Umbilical cord (tissue), 2 donors: ENCODE measurements around the gene LILRB3. TPM values are rescaled to one million over a fixed set of nuclear protein-coding genes. Genes with fewer than 3 reads are reported as not detected.
"Not testable (repeated sequence)": the region's sequence is repeated elsewhere in the genome, so short reads cannot be mapped to it uniquely, and the experiment has no call there.

Source experiments
- DNase-seq: peaks from one replicate; pipeline ENCODE4 v3.0.0-alpha.2; 2015; ENCODE audit warnings: low spot score
- total RNA-seq: library from RNA; depleted of rRNA; stranded (reverse); fragments of >200 nt; gene quantifications from one replicate; pipeline ENCODE4 v1.2.3, GENCODE V29; 2014; ENCODE audit warnings: low replicate concordance; ENCODE audit not compliant: insufficient read depth

Gene LILRB3
- total RNA-seq, 1 donor from 2014 or later, result 0.96 TPM

DNA sequence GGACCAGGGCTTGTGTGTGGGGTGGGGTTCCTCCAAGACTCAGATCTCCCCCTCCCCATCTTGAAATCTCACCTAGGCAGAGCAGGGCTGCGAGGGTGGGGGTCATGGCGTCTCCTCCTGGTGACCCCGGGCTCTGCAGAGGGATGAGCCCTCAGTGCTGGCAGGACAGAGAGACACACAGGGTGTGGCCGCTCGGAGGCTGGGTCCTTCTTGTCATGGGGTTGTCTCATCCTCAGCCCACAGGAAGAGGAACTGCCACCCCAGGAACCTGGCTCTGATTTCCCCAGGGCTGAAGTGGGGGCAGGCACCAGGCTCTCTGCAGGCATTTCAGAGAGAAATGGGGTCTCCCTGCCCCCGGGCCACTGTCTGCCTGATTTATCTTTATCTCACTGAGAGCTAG is 19.8 kb upstream of the LILRB3 start, which contains the start of gene LILRA6:
Gene LILRA6, minus strand, starts transcription at position 145 of the 400 bp plus-strand sequence.
- not testable (repeated sequence) for DNase-seq

DNA sequence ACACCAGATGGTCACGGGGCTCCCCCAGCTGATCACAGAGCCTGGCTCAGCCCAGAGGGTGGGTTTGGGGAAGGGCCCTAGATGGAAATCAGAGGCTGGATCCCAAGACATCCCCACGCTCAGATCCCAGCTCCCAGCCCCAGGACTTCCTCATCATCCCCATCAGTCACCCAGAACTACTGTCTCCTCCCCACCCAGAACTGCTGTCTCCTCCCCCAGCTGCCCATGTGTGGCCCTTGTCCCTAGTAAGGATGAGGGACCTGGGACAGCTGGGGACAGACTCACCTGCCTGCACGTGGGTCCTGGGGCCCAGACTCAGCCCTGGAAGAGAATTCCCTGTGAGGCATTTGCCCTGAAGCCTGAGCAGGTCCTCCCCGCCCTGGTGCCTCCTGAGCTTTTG is 19.4 kb upstream of the LILRB3 start:
- not testable (repeated sequence) for DNase-seq

DNA sequence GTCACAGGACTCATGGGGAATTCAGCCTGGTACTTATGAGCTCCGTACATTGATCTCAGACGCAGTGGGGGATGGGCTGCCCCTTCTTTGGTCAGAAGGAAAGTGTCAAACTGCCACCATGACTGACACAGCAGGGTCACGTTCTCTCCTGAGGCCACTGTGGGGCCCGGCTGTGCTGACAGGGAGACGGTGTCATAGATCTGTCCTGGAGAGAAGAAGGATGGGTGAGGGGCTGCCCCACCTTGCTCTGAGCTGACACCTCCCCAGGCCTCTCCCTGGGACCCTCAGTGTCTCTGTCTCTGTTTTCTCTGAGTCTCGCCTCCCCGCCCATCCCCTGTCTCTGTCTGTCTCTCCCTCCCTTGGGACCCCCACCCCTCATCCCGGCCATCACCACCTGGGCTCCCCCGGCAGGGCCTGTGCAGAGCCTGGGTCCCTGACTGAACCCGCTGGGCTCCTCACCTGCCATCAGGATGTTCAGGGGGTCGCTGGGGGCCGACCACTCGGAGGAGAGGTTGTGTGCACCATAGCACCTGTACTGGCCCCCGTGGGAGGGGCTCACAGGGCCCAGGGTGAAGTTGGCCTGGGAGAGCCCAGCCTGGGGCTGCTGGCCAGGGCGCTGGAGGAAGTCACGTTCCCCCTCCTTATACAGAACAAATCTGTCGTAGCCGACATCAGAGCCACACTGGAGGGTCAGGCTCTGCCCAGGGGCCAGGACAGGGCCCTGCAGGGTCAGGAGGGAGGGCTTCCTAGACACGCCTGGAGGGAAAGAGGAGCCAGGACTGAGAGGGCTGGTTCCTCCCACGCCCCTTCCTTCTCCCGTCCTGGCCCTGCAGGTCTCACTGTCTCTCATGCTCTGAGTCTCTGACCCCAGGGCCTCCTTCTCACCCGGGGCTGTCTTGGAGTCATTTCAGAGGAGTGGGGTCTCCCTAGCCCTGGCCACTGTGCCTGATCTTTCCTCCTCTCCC is 17.8 kb upstream of the LILRB3 start:
- DNase-seq, result not testable (repeated sequence)

DNA sequence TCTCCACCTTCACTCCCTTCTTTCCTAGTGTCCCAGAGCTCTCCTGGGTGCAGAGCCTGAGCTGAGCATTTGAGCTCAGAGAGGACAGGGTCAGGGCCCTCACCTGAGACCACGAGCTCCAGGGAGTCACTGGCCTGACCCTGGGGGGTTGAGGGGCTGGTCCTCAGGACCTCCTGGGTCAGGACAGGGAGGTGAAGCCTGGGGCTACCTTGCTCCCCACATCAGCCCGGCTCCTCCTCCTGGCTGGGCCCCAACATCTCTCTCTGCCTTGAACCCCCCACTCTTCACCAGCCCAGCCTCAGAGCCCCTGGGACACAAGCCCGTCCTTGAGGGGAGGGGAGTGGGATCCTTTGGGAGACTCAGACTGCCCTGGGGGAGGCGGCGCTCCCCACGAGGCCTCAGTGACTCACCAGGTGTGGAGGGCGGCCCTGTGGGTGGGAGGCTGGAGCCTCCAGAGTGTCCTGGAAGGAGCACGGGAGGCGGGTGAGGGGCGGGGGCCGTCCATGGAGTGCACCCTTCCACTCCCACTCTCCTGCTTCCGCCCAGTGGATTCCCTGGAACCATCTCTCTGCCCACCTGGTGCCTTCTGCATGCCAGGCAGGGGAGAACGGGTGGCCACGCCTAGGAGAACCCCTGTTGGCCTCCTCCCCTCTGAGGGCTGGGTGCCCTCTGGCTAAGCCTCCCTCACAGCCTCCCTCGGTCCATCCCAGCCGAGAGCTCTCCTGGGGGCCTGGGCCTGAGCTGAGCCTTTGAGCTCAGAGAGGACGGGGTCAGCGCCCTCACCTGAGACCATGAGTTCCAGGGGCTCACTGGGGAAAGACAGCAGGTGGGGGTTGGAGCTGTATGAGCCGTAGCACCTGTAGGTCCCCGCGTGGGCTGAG is 16.9 kb upstream of the LILRB3 start:
- not testable (repeated sequence) for DNase-seq

DNA sequence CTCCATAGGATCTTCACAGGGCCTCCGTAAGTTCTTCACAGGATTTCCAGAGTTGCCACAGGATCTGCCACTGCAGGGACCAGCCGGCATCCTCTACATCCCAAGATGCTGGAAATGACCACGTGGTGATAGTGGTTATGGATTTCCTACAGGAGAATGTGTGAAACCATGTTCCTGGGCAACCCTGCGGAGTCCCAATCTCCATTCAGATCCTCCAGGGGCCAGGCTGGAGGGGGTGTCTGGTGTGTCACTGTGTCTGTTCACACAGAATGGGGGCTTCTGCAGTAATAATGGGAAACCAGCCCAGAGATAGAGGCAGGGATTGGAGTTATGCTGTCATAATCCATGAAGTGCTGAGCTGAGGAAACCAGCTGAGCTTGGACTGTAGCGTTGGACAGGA is 11.1 kb upstream of the LILRB3 start:
- no peak for DNase-seq

DNA sequence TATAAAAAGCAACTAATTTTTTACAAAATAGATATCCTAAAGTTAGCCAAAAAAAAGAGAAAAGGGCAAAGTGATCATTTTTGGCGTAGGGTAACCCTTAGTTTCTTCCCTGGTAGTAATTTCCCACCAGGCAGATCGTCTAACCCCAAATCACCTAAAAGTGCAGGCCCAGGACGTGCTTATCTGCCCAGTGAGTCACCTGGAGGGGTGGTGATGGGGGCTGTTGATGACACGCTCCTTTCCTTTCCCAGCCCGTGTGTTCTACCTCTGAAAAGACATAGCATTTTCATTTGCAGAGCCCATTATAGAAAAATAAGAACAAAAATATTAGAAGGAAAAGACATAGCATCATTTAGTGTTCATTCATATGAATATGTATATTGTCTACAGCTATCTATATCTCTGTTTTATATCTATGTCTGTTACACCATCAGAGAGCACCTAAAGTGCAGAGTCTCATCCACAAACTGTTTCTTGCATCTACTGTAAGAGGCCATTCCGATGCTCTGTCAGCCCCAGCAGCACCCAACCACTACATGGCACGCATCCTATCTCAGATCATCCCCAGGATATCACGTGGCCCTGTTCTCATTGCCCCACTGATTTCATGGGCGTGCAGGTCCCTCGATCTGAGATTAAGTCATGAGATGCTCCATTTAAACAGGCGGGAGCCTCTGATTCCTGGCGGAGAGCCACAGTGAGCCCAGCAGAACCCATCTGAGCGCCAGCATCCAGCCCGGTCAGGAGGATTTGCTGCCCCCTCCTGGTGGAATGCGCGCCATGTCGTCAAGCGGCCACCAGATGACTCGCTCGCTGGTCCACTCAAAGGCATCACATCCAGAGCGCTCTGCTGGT is 8.5 kb upstream of the LILRB3 start:
- peak; percentile 84 for DNase-seq

DNA sequence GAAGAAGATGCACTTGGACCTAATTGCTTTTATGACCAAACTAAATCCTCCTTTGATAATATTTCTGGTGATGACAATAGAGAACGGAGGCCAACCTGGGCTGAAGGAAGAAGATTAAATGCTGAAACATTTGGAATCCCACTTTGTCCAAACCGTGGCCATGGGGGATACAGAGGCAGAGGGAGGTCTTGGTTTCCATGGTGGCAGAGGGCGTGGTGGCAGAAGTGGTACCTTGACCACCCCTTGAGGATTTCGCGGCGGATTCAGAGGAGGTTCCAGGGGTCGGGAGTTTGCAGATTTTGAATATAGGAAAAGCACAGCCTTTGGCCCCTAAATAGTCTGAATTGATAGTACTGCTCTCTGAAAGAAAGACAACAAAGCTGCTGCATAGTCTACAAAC is 7.2 kb upstream of the LILRB3 start:
- no peak for DNase-seq

DNA sequence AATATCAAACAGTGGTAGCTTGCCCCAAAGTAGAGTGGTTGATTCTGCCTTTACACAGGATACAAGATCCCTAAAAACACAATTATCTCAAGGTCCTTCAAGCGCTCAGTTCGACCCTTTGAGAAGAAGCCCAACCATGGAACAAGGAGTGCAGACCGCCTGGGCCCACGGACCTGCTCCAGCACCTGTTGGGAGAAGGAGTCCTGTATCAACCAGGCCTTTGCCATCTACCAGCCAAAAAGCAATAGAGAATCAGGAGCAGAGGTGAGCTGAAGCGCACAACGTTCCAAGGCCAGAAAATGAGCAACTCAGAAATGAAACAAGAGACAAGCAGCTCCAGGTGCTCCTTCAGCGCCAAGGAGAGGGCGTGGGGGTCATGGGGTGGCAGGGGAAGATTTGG is 6.3 kb upstream of the LILRB3 start:
- DNase-seq, result no peak

DNA sequence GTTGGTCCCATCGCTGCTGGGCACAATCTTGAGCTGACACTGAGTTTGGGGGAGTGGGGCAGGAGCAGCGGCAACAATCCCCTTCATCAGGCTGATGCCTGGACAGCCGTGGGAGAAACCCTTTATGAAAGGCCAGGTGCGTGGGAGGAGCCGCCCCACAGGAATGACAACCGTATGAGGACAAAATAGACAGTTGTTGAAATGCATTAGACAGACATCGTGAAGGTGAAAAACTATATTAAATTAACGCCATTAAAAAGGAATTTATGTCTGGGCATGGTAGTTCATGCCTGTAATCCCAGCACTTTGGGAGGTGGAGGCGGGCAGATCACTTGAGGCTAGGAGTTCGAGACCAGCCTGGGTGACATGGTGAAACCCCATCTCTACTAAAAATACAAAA is 1.8 kb upstream of the LILRB3 start:
- not testable (repeated sequence) for DNase-seq

DNA sequence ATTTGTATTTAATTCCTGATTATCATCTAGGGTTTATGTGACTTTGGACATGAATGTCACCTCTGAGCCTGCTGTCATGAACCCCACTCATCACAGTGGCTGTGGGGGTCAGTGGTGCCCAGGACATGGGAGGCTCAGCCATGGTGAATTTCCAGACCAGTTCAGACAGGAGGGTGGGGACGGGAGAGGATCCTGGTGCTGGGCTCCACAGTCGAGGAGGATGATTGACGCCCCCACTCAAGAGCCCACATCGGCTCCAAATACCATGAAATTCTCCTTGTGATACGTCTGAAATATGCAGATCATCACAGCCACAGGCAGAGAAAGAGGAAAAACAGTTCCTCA is 1.1 kb upstream of the LILRB3 start:
- DNase-seq, result not testable (repeated sequence)

DNA sequence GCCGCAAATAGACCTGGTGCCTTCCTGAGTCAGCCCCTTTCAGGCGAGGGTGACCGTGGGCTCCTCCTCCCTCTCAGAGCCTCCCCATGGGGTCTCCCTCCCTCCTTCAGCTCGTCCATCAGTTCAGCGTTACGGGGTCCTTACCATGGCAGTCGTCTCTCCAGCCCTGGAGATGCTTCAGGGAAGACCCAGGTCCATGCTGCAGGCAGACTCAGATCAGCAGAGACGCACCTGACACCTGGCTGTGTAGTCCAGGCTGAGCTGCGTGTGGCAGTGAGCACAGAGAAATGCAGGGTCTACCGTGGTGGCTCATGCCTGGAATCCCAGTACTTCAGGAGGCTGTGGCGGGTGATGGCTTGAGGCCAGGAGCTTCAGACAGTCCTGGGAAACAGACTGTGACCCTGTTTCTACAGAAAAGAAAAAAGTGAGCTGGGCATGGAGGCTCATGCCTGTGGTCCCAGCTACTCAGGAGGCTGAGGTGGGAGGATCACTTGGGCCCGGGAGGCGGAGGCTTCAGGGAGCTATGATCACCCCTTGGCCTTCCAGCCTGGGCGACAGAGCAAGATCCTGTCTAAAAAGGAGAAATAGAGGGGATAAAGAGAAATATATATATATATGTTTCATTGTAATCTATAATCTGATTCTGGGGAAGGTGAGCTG is 600 bp upstream of the LILRB3 start:
- not testable (repeated sequence) for DNase-seq

DNA sequence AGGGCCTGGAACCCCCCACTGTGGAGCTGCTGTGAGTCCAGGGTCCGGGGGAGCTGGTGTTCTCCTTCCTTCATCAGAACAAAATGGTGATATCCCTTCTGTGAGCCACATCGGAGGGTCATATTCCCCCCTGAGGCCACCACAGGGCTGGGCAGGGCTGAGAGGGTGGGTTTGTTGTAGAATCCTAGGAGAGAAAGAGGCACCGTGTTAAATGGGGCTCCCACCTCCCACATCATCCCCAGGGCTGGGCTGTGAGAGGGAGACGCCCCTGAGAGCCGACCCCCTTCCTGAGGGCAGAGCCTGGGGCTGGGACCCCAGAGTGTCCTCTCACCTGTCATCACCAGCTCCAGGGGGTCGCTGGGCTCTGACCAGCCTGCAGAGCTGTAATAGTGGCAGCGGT is 860 bp downstream of the LILRB3 start:
- DNase-seq, result not testable (repeated sequence)

DNA sequence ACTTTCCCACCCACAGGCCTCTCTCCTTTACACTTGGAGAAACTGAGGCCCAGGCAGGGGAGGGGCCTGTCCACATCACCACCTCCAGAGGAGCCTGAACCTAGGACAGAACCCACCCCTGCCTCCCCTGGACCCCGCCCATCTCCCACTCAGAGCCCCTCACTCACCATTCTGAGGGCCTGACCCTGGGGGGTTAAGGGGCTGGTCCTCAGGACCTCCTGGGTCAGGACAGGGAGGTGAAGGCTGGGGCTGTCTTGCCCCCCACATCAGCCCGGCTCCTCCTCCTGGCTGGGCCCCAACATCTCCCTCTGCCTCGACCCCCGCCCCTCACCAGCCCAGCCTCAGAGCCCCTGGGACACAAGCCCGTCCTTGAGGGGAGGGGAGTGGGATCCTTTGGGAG is 3.1 kb downstream of the LILRB3 start:
- not testable (repeated sequence) for DNase-seq

DNA sequence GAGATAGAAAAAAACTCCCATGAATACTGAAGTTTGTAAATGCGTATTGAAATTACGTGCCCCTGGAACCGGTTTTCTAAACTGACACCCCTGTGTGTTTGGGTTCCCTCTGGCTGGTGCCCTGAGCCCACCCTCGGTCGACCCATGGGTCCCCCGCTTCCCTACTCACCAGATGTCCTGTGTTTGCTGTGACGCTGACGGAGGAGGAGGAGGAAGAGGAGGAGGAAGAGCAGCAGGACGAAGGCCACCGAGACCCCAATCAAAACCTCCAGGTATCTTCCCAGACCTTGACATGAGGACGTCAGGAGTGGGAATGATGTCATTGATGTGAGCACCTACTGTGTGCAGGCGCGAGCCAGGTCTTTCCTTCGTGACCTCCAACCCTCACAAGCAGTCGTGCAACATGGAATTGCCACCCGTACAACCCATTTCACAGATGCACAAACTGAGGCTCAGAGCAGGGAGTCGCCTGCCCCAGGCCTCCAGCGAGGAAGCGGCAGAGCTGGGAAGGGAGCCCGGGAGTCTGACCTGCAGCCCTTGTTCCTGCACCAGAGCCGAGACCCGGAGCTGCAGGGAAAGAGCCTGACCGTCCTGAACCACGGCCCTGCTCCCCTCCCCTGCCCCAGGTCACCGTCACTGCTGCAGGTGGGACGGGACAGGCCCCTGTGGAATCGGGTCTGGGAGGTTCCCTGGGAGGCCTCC is 3.7 kb downstream of the LILRB3 start:
- no peak for DNase-seq

DNA sequence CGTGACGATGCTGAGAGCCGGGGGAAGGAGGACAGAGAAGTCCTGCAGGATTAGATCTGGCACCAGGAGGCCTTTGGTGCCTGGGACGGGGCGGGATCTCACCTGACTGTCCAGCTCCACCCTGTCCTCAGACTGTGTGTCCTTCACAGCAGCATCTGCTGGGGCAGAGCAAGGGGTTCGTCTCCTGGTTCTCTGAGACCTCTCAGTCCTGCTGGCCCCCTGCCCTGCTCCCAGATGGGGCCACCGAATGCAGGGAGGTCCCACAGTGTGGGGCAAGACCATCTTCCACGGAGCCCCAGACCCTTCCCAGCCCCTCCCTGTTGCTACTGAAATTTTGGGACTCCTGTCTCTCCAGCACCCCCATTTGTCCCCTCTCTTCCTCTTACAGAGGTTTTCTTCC is 4.5 kb downstream of the LILRB3 start:
- DNase-seq, result no peak

DNA sequence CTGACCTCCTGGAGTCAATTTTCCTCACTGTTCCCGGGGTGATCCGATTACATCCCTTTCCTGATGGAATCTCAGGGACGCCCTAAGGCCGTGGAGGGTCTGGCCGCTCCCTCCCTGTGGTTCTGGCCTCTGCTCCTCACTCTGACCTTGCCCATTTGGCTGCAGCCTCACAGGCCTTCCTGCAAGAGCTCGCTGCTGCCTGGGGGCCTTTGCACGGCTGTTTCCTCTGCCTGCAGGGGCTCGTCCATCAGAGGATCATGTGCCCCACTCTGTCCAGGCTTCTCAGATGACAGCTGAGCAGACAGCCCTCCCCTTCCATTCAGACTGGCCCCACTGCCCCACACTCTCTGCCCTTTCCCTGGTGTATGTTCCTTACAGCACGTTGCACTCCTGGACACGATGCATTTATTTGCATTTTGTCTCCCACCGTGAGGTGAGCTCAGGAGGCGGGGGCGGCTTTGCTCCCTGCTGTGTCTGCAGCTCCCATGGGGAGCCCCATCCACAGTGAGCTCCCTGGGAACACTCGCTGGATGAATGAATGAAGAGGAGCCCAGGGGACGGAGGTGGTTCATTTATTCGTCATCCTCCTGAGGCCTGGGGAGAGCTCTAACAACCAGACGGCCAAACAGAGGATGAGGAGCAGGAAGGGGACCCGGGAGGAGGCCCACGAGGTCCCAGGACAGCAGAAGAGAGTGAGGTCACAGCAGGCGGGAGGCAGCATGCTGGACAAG is 5.1 kb downstream of the LILRB3 start:
- not testable (repeated sequence) for DNase-seq

DNA sequence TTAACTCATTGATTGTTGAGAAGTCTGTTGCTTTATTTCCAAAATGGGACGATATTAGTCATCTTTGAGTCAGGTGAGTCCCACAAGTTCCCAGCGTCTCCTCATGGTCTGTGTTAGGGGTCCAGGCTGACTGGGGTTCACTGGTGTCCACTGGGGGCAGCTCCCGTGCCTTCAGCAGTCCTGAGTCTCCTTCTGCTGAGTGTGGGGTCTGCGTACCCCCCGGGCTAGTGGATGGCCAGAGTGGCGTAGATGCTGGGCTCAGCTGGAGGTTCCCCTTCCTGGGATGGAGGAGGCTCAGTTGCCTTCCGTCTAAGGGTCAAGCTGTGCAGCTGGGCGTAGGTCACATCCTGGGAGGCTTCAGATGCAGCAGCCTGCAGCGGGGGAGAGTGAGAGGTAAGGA is 5.9 kb downstream of the LILRB3 start:
- DNase-seq, result no peak

DNA sequence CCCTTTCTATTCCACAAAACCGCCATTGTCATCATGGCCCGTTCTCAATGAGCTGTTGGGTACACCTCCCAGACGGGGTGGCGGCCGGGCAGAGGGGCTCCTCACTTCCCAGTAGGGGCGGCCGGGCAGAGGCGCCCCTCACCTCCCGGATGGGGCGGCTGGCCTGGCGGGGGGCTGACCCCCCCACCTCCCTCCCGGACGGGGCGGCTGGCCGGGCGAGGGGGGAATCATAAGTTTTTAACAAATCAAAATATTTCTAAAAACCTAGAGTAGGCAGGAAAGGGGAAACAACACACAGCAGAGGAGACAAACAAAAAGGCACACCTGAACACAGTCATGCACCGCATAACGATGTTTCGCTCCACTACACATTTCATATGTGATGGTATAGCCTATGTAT is 8.1 kb downstream of the LILRB3 start:
- DNase-seq, result not testable (repeated sequence)

DNA sequence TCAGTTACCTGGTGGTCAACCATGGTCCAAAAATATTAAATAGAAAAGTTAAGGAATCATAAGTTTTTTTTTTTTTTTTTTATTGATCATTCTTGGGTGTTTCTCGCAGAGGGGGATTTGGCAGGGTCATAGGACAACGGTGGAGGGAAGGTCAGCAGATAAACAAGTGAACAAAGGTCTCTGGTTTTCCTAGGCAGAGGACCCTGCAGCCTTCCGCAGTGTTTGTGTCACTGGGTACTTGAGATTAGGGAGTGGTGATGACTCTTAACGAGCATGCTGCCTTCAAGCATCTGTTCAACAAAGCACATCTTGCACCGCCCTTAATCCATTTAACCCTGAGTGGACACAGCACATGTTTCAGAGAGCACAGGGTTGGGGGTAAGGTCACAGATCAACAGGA is 8.6 kb downstream of the LILRB3 start:
- not testable (repeated sequence) for DNase-seq

DNA sequence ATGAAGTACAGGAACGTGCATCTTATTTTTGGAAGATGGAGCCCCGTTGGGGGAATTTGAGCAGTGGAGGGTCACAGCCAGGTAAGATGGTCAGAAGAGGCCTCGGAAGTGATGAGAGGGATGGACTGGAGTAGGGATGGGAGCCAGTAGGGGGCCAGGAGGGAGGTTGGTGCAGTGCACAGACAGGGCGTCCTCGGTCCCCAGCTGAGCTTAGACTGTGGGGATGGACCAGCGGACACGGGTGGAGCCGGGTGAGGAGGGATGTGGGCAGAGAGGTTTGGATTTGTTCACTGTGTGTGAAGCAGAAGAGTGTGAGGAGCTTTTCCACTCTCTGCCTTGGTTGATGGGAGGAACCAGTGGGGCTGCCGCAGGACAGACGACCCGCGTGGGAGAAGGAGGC is 11.6 kb downstream of the LILRB3 start:
- DNase-seq, result no peak
